Measurements from ENCODE around the gene KYNU.
"Not testable (repeated sequence)": the region's sequence is repeated elsewhere in the genome, so short reads cannot be mapped to it uniquely, and the experiment has no call there.

Gene KYNU

DNA sequence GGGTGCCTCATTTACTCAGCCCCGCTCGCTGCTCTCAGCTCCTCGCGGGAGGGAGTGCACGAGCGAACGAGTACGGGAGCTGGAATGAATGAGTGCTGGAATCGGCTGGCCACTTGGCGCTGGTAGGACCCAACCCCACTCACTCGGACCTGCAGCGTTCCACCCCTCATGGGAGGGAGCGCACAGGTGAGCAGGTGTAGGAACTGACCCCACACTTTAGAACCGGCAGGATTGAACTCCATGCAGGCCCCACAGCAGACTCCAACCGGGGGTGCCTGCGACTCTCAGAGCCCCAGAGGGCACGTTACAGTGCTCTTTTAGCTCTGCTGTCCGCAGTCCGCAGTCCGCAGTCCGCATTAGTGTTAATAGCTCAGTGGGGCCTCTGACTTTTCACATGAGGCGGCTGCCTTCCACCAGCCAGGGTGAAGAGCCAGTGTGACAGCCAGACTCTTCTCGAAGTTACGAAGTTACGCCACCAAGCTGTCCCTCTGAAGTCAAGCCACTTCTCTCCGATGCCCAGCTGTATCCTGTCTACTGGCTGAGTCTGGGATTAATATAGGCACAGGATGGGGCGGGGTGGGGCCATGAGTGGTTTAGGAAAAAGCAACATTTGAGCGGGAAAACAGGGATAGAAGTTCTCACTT, 149.1 kb downstream of the KYNU start:
- DNase-seq (ENCODE audit: low spot score): no peak

DNA sequence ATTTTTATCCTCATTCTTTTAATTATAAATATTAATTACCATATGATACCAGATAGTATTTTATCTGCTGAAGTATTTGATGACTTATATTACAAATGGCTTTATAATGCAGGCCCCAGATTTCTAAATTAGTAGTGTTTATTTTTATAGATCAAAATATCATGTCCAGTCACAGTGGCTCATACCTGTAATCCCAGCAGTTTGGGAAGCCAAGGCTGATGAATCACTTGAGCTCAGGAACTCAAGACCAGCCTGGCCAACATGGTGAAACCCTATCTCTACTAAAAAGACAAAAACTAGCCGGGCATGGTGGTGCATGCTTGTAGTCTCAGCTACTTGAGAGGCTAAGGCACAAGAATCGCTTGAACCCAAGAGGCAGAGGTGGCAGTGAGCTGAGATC, 151.7 kb downstream of the KYNU start:
- DNase-seq (ENCODE audit: low spot score): no peak

DNA sequence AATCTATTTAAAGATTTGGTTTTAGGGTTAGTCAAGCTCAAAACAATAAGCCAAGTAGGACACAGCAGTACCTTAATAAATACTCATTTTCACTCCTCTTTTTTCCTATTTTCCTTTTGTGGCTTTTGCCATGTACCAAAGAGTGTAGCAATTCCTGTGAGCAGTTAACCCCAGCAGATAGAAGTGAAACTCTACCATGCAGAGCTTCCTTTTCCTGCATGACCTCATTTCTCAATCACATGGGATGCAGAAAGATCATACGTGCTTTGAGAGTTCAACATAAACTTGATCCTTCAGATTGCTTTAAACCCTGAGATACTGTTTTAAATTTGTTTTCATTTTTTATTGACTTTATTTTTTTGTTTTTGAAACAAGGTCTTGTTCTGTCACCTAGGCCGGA, 152.7 kb downstream of the KYNU start:
- peak; percentile 3 for DNase-seq (ENCODE audit: low spot score)

DNA sequence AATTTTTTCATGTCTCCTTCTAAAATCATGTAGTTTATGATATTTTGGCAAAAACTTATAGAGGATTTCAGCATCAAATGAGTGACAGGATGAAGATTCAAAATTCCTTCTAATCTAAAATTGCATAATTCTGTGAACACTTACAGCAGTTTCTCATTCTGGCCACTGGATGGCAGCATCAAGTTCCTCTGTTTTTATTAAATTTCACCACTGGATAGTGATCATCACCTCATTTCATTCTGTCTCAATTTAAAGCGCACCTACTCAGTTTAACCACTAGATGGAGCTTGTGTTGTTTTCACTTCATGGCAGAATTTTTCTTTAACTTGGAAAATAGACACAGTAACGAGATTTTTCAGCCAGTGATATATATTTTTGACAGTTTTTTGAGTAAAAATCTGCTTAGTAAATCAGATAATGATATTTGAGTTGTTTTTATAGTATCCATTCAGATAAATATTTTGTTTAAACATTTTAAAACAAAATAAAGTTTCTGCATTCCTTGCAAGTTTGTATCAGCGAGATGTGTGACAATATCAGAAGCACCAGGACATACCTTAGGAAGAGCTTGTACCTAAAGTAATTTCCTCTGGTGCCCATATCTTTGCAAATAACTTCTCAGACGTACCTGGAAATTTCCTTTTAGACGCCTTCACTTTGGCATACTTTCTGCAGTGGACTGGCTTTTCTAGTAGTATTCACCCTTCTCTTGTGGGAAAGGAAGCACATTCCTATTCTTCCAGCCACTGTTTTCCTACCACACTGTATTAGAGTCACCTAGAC, 157.0 kb downstream of the KYNU start:
- DNase-seq (ENCODE audit: low spot score): peak; percentile 64

DNA sequence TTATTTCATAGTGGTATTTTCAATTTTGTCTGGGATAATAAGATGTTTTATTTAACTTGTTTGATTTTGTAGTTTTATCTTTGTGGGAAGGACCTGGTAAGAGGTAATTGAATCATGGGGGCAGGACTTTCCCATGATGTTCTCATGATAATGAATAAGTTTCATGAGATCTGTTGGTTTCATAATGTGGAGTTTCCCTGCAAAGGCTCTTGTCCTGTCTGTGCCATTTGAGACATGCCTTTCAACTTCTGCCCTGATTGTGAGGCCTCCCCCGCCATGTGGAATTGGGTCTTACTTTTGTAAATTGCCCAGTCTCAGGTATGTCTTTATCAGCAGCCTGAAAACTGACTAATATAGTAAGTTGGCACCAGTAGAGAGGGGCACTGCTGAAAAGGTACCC, 174.0 kb downstream of the KYNU start:
- DNase-seq (ENCODE audit: low spot score): no peak

DNA sequence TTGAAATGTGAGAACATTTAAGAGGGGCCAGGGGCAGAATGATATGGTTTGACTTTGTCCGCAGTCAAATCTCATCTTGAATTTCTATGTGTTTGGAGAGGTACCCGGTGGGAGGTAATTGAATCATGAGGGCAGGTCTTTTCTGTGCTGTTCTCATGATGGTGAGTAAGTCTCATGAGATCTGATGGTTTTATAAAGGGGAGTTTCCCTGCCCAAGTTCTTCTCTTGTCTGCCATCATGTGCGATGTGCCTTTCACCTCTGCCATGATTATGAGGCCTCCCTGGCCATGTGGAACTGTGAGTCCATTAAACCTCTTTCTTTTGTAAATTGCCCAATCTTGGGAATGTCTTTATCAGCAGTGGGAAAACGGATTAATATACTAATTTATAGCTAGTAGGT, 176.0 kb downstream of the KYNU start:
- not testable (repeated sequence) for DNase-seq (ENCODE audit: low spot score)

DNA sequence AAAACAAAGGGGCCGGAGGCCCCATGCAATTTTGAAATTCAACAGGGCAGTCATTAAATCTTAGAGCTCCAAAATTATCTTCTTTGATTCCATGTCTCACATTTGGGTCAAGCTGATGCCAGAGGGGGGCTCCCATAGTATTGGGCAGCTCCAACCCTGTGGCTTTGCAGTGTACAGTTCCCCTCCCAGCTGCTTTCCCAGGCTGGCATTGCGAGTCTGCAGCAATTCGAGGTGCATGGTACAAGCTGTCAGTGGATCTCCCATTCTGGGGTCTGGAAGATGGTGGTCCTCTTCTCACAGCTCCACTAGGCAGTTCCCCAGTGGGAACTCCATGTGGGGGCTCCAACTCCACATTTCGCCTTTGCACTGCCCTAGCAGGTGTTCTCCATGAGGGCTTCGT, 179.1 kb downstream of the KYNU start:
- DNase-seq (ENCODE audit: low spot score): no peak

DNA sequence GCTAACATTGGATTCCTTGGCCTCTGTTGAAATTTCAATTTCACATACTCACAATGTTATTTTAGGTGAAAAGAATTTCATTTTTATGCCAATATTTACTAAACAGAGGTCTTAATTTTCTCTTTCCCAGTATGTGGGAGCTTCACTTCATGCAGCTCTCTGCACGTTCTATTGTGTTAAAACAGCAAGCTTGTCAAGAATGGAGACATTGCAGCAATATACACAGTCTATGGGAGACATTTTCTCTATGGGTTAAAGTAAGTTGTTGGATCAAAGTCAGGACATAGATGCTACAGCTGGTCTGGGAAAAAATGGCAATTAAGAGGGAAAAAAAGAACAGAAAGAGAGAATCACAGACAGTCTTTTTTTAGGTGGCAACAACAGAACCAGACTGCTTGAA, 181.4 kb downstream of the KYNU start:
- DNase-seq (ENCODE audit: low spot score): no peak

DNA sequence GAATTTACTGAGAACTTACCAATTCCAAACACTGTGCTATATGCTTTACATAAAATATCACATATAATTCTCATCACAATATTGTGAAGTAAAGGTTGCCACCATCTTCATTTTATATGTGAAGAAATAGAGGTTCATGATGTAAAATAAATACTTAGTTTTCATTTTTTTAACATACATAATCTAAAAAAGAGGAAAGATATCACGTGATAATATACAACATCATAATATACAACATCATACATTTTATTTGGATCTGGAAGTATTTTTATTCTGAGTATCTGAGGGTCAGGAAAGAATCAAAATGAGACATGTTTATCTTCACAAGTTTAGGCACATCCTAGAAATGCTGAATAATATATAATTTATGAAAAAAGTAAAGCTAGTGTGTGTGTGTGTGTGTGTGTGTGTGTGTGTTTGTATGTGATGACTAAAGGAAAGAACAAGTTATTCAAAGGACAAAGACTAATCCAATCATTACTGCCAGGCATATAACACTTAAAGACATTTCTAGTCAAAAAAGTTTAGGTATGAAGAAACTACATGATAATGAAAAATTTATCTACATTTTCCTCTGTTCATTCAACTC, 186.2 kb downstream of the KYNU start:
- DNase-seq (ENCODE audit: low spot score): no peak

DNA sequence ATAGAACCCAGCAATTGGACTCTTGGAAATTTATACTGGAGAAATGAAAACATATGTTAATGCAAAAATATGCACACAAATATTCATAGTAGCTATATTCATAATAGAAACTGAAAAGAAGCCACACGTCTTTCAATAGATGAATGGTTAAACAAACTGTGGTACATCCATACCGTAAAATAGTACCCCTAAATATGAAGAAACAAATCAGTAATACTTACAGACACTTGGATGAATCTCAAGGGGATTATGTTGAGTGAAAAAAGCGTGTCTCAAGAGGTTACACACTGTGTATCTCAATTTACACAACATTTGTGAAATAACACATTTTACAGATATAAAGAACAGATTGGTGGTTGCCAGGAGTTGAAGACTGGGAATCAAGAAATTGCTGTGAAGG, 190.6 kb downstream of the KYNU start:
- no peak for DNase-seq (ENCODE audit: low spot score)

DNA sequence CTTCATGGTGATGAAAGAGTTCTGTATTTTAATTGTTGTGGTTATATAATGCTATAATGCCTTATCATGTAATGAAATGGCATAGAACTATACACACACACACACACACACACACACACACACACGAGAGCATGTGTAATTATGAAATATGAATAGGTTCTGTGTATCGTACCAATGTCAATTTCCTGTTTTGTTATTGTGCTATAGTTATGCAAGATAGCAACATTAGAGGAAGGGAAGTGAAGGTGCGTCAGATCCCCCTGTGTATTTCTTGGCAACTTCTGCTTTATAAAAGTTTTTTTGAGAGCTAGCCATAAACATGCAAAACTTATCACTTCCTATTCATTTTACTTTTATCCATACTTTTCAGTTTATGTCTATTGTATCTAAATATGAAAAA, 191.0 kb downstream of the KYNU start:
- DNase-seq (ENCODE audit: low spot score): peak; percentile 25

DNA sequence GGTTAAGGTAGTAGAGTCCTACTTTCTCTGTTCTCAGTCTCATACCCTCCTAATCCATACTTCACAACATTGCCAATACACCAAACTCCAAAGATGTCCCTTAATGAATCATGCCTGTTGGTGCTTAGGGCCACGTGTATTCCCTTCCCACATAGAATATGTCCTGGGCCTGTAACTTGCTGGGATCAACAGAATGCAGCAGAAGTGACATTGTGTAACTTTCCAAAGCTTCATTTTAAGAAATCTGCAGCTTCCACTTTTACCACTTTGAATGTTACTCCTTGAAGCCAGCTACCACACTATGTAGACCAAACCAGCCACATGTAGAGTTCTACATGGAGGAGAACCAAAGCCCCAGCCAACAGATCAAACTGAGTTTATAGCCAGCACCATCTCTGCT, 193.2 kb downstream of the KYNU start:
- DNase-seq (ENCODE audit: low spot score): no peak

DNA sequence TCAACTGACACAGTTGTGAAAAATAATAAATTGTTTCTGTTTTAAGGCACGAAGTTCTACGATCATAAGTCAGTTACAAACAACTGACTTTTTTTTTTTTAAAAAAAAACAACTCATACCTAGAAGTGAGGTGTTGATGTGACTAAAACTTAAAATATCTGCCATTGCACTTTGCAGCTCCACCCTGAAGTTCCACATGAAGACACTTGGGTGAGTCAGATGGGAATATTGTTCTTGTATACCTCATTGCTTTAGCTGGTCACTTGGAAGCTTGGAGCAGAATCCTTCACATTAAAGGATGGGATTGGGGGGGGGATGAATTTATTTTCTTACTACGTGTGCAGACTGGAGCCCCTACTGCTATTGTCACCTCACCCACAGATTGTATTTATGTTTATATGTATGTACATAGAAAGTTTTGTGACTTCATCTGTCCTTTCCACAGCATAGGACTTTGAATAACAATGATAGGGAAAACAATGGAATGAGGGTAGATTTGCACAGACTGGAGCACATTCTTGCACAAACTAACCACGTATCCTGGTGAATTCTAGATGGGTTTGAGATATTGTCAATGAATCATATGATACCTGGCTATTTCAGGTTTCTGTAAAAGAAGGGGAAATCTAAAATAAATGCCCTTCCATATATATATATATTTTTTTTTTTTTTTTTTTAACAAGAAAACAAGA, 193.9 kb downstream of the KYNU start:
- DNase-seq (ENCODE audit: low spot score): no peak

DNA sequence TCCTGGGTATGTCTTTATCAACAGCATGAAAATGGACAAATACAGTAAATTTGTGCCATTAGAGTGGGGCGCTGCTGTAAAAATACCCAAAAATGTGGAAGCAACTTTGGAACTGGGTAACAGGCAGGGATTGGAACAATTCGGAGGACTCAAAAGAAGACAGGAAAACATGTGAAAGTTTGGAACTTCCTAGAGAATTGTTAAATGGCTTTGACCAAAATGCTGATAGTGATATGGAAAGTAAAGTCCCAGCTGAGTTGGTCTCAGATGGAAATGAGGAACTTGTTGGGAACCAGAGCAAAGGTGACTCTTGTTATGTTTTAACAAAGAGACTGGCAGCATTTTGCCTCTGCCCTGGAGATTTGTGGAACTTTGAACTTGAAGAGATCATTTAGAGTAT, 197.4 kb downstream of the KYNU start:
- DNase-seq (ENCODE audit: low spot score): not testable (repeated sequence)

DNA sequence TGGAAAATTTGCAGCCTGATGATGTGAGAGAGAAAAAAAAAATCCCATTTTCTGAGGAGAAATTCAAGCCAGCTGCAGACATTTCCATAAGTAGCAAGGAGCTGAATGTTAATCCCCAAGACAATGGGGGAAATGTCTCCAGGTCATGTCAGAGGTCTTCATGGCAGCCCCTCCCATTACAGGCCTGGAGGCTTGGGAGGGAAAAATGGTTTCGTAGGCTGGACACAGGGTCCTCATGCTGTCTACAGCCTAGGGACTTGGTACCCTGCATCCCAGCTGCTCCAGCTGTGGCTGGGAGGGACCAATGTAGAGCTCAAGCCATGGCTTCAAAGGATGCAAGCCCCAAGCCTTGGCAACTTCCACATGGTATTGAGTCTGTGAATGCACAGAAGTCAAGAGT, 198.2 kb downstream of the KYNU start:
- DNase-seq (ENCODE audit: low spot score): no peak

DNA sequence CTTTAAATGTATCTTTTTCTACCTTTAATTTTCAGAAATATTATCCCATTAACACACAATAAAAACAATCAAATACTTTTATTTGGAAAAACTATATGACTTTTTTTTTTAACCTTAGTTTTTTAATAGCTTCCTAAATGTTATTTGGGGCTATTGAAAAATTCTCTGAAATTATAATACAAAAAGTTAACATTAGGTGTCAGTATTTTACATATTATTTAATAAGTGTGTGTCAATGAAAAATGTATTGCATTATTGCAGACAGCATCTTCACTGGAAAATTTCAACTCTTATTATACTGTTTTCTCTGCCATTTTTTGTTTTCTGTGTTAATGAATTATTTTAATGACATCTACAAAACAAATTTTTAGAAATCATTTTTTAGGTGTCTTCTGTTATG, 200.6 kb downstream of the KYNU start:
- DNase-seq (ENCODE audit: low spot score): no peak

DNA sequence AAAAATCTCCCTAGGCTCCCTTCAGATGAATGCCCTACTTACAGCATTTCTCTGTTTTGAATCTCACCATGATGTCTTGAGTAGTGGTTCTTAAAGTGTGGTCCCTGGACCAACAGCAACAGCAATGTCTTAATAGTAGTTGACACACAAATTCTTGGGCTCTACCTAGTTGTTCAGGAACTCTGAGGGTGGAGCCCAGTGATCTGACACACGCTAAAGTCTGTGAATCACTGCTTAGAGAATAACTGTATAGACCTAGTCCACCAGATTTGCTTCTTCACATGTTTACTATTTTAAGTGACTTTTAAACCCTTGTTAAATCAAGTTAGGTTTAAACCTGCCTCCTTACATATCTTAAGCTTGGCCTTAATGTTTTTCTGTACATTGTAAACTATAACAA, 204.2 kb downstream of the KYNU start:
- DNase-seq (ENCODE audit: low spot score): no peak

DNA sequence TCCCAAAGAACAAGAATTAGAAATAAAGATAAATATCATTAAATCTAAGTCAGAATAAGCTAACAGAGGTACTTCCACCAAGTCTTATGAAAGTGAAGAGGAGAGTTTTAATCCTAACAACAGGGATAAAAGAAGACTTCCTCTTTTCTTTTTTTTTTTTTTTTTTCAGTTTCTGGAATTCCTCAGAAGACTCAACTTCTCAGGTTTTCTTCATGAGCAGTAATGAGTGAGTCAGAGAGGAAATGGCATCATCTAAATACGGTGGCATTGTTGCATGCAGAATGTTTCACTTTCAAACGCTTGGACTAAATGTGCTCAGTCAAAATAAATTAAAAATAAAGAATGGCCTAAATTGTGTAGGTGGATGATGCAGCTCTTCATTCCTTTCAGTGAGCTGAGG, 206.2 kb downstream of the KYNU start:
- no peak for DNase-seq (ENCODE audit: low spot score)

DNA sequence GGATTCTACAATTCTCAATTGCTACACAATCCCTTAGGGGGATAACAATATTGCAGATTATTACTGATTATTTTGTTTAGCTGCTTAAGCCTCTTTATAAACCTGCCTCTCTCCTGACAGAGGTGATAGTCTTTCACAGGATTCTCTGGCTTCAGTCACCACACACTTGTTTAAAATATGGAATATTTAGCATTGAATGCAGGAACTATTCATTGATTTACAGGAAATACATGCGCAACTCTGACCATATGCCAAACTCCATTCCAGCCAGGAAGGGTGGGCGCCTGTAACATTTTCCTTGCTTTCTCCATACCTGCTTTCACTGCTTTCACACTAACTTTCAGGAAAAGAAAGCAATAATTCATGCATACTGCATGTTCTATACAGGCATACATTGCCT, 207.0 kb downstream of the KYNU start:
- DNase-seq (ENCODE audit: low spot score): no peak

DNA sequence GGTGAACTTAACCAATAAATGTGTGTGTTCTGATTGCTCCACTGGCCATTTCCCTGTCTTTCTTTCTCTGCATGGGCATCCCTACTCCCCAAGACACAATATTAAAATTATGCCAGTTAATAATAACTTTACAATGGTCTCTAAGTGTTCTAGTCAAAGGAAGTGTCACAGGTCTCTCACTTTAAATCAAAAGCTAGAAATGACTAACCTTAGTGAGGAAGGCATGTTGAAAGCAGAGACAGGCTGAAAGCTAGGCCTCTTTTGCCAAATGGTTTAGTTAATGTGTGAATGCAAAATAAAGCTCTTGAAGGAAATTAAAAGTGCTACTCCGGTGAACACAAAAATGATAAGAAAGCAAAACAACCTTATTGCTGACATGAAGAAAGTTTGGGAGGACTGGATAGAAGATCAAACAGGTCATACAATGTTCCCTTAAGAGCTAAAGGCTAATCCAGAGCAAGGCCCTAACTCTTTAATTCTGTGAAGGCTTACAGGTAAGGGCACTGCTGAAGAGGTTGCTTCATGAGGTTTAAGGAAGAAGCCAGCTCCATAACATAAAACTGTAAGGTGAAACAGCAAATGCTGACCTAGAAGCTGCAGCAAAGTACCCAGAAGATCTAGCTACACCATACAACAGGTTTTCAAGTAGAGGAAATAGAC, 207.8 kb downstream of the KYNU start:
- no peak for DNase-seq (ENCODE audit: low spot score)

DNA sequence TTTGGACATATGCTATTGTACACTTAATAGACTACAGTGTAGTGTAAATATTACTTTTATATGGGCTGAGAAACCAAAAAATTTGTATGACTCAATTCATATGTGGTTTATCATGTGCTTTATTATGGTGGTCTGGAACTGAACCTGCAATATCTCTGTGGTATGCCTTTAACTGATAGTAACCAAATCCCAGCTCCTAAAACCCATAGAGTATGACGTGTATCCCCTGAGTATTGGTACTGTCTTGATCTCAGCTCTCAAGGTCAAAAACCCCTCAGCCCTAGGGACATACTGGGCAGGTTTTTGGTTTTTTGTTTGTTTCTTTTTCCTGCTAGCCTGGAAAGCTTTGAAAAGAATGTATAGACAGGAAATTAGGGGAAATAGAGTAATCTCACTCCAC, 209.6 kb downstream of the KYNU start:
- DNase-seq (ENCODE audit: low spot score): no peak

DNA sequence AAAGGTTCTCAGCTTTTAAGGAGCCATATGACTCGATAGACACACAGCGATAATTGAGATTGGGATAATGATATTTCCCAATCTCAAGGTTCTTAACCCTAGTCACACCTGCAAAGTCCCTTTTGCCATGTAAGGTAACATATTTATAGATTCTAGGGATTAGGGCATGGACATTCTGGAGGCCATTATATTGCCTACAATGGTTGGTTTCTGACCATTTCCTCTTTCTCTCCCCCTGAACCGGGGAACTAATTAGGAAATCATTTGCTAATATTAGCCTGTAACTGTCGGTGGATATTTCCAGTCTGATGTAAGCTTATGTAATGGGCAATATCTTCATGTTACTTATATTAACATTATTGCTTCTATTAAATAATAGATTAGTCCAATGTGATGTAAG, 210.9 kb downstream of the KYNU start:
- no peak for DNase-seq (ENCODE audit: low spot score)
